Activated CD4-positive, alpha-beta memory T cell treated with anti-CD3 and anti-CD28 coated beads for 36 hours (primary cell): ENCODE results near the gene CSNK1A1. TPM values are rescaled to one million over a fixed set of nuclear protein-coding genes. Genes with fewer than 3 reads are reported as not detected.
"Not testable (repeated sequence)": the region's sequence is repeated elsewhere in the genome, so short reads cannot be mapped to it uniquely, and the experiment has no call there.

Experiments
- CTCF ChIA-PET: fragments of 350-600 bp; sonication (Branson Sonifier 250); formaldehyde crosslinking; loops from one replicate; lab custom pipeline; 2021; ENCODE audit warnings: antibody characterized with exemption, inconsistent platforms; lab: Charles Lee
- POLR2A ChIA-PET: fragments of 350-600 bp; sonication (Branson Sonifier 250); formaldehyde crosslinking; loops from one replicate; lab custom pipeline; 2021; ENCODE audit warnings: antibody characterized with exemption; lab: Charles Lee
- DNase-seq: peaks from one replicate; pipeline ENCODE4 v3.0.0-alpha.2; 2020
- H3K27ac Mint-ChIP-seq: one replicate; pipeline ENCODE4 v1.8.0; 2021; ENCODE audit warnings: mixed read lengths
- H3K27me3 Mint-ChIP-seq: one replicate; pipeline ENCODE4 v1.8.0; 2021; ENCODE audit warnings: mixed read lengths
- H3K36me3 Mint-ChIP-seq: one replicate; pipeline ENCODE4 v1.8.0; 2021; ENCODE audit warnings: mixed read lengths
- H3K4me1 Mint-ChIP-seq: one replicate; pipeline ENCODE4 v1.8.0; 2021; ENCODE audit warnings: low read depth, mixed read lengths
- H3K4me3 Mint-ChIP-seq: one replicate; pipeline ENCODE4 v1.8.0; 2021; ENCODE audit warnings: mild to moderate bottlenecking, mixed read lengths
- H3K9me3 Mint-ChIP-seq: one replicate; pipeline ENCODE4 v1.8.0; 2021; ENCODE audit warnings: mixed read lengths
- intact Hi-C: fragments of 100-400 bp; cut with micrococcal nuclease; formaldehyde crosslinking; loops from one replicate; pipeline ENCODE4 v1.15.1; 2023
- total RNA-seq, 2 experiments: library from RNA; stranded (reverse); gene quantifications; one replicate each; pipeline ENCODE4 v1.2.3, GENCODE V29; 2021

Gene CSNK1A1
- total RNA-seq, 2 experiments from 2014 or later: 165 to 170 TPM

- peak; percentile 66 for DNase-seq
- H3K9me3 Mint-ChIP-seq: no peaks in the 10 kb centered on the region
- intact Hi-C loops: loop anchor here (2.0 to 10.0 kb wide), 5 partner anchors 31 to 1165 kb away; partner anchors contain the start of genes CD74, FBXO38, HMGXB3 and TIGD6
- peak overlapping the region; percentile 99 for H3K27ac Mint-ChIP-seq
- peaks cover 49% of the 10 kb centered on the region for H3K36me3 Mint-ChIP-seq
- CTCF ChIA-PET: interaction anchor here (0.8 to 5.4 kb wide), 11 partner anchors 10 to 900 kb away, joined by 3 to 35 read pairs (median 6); partner anchors contain the start of genes GRPEL2, PCYOX1L and RPS14
- no peaks in the 10 kb centered on the region for H3K27me3 Mint-ChIP-seq
- H3K4me3 Mint-ChIP-seq: peak overlapping the region; percentile 97
- H3K4me1 Mint-ChIP-seq: peaks cover 50% of the 10 kb centered on the region
- POLR2A ChIA-PET: interaction anchor here (0.6 to 4.1 kb wide), 9 partner anchors 13 to 204 kb away, joined by 3 to 23 read pairs (median 5); partner anchors contain the start of genes ARHGEF37, GRPEL2 and PCYOX1L
These were observed 1.6 kb downstream of the CSNK1A1 start for GRCh38 chr5:149549461-149550267.

GRCh38 chr5:149546974-149547373, 4.3 kb downstream of the CSNK1A1 start:
- intact Hi-C loops: no loop called here
- DNase-seq: no peak
- Mint-ChIP-seq H3K27me3 (no peaks in the 10 kb centered on the region), H3K36me3 (peaks cover 59% of the 10 kb centered on the region), H3K4me3 (peak overlapping the region; percentile 43), H3K27ac (peak overlapping the region; percentile 47), H3K4me1 (peaks cover 67% of the 10 kb centered on the region), H3K9me3 (no peaks in the 10 kb centered on the region)
- ChIA-PET CTCF (interaction anchor here (0.6 to 1.1 kb wide), 4 partner anchors 18 to 111 kb away, joined by 4 read pairs; no protein-coding TSS in a partner anchor), POLR2A (no interaction called here)

- POLR2A ChIA-PET: interaction anchor here (0.7 kb wide), 1 partner anchor 25 kb away, joined by 3 read pairs; no protein-coding TSS in a partner anchor
- H3K27me3 Mint-ChIP-seq: no peaks in the 10 kb centered on the region
- CTCF ChIA-PET: no interaction called here
- peaks cover 57% of the 10 kb centered on the region for H3K36me3 Mint-ChIP-seq
- intact Hi-C loops: no loop called here
- H3K27ac Mint-ChIP-seq: no peak overlapping the region
- no peak for DNase-seq
- H3K9me3 Mint-ChIP-seq: no peaks in the 10 kb centered on the region
- peaks cover 73% of the 10 kb centered on the region for H3K4me1 Mint-ChIP-seq
- H3K4me3 Mint-ChIP-seq: no peak overlapping the region
These were observed 5.9 kb downstream of the CSNK1A1 start for GRCh38 chr5:149545327-149545726.

- Mint-ChIP-seq H3K9me3 (no peaks in the 10 kb centered on the region), H3K4me1 (peaks cover 80% of the 10 kb centered on the region), H3K27ac (no peak overlapping the region), H3K36me3 (peaks cover 51% of the 10 kb centered on the region), H3K4me3 (no peak overlapping the region), H3K27me3 (no peaks in the 10 kb centered on the region)
- CTCF ChIA-PET: interaction anchor here (1.6 kb wide), 1 partner anchor 8 kb away, joined by 4 read pairs; the partner anchor contains the start of gene CSNK1A1
- POLR2A ChIA-PET: interaction anchor here (1.4 kb wide), 1 partner anchor 16 kb away, joined by 3 read pairs; no protein-coding TSS in a partner anchor
- DNase-seq: no peak
- intact Hi-C loops: loop anchor here (5.0 kb wide), 1 partner anchor 52 kb away; no protein-coding TSS in a partner anchor
These were observed 7.2 kb downstream of the CSNK1A1 start for GRCh38 chr5:149544028-149544420.

DNA sequence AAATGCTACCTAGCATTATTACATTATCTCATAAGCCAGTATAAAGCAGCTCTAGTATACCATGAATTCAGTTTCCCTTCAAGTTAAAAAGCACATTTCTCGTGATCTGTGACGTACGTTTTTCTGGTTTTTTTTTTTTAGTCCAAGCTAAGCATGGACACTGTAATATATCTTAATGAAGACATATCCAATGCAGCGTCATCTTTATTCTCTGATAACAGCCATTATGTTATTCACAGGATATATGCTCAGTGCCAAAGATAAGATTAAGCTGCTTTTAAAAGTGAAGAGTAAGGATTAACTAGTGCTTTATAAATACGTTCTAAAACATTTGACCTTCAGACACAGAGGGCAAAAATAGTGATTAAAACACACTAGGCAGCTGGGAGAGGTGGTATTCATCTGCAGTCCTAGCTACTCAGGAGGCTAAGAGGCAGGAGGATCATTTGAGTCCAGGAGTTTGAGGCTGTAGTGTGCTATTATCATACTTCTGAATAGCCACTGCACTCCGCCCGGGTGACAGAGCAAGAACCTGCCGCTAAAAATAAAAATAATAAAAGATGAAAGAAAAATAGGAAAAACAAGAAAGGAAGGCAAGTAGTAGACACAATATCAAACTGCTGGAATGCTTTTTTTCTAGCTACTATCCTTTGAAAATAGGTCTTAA, 7.7 kb downstream of the CSNK1A1 start:
- Mint-ChIP-seq H3K27ac (no peak overlapping the region), H3K9me3 (no peaks in the 10 kb centered on the region), H3K4me3 (no peak overlapping the region), H3K4me1 (peaks cover 77% of the 10 kb centered on the region), H3K36me3 (peaks cover 47% of the 10 kb centered on the region), H3K27me3 (no peaks in the 10 kb centered on the region)
- DNase-seq: no peak
- intact Hi-C loops: loop anchor here (5.0 kb wide), 1 partner anchor 51 kb away; no protein-coding TSS in a partner anchor
- POLR2A ChIA-PET: interaction anchor here (1.4 kb wide), 1 partner anchor 16 kb away, joined by 3 read pairs; no protein-coding TSS in a partner anchor
- CTCF ChIA-PET: interaction anchor here (1.6 kb wide), 1 partner anchor 8 kb away, joined by 4 read pairs; the partner anchor contains the start of gene CSNK1A1

GRCh38 chr5:149541893-149542292, 9.3 kb downstream of the CSNK1A1 start:
- ChIA-PET CTCF (interaction anchor here (1.3 kb wide), 1 partner anchor 14 kb away, joined by 3 read pairs; no protein-coding TSS in a partner anchor), POLR2A (interaction anchor here (0.6 kb wide), 1 partner anchor 102 kb away, joined by 5 read pairs; no protein-coding TSS in a partner anchor)
- H3K9me3 Mint-ChIP-seq: no peaks in the 10 kb centered on the region
- no peak overlapping the region for H3K27ac Mint-ChIP-seq
- H3K4me1 Mint-ChIP-seq: peaks cover 71% of the 10 kb centered on the region
- no peak for DNase-seq
- H3K27me3 Mint-ChIP-seq: no peaks in the 10 kb centered on the region
- intact Hi-C loops: loop anchor here (5.0 kb wide), 1 partner anchor 50 kb away; no protein-coding TSS in a partner anchor
- H3K4me3 Mint-ChIP-seq: no peak overlapping the region
- H3K36me3 Mint-ChIP-seq: peaks cover 47% of the 10 kb centered on the region

DNA sequence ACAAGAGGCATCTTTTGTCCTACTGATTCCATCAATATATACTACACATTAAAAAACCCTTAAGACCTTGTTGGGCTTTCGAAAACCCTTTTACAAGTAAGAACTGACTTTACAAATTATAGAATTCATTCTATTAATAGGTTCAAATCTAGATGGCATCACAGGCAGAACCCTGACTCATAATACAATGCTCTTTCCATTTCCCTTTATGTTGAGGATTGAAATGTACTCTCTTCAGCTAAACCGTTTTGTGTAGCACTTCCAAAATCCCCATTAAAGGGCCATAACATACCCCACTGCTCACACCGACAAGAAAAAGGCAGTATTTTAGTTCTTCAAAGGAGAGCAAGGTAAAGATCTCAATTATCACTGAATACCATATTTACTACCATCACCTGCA, 11.2 kb downstream of the CSNK1A1 start:
- intact Hi-C loops: loop anchor here (5.0 kb wide), 1 partner anchor 48 kb away; no protein-coding TSS in a partner anchor
- no peak for DNase-seq
- ChIA-PET CTCF (no interaction called here), POLR2A (interaction anchor here (0.8 kb wide), 1 partner anchor 92 kb away, joined by 3 read pairs; no protein-coding TSS in a partner anchor)
- H3K4me3 Mint-ChIP-seq: peak overlapping the region; percentile 14
- peak overlapping the region; percentile 57 for H3K27ac Mint-ChIP-seq
- H3K4me1 Mint-ChIP-seq: peaks cover 71% of the 10 kb centered on the region
- H3K27me3 Mint-ChIP-seq: no peaks in the 10 kb centered on the region
- no peaks in the 10 kb centered on the region for H3K9me3 Mint-ChIP-seq
- peaks cover 41% of the 10 kb centered on the region for H3K36me3 Mint-ChIP-seq

DNA sequence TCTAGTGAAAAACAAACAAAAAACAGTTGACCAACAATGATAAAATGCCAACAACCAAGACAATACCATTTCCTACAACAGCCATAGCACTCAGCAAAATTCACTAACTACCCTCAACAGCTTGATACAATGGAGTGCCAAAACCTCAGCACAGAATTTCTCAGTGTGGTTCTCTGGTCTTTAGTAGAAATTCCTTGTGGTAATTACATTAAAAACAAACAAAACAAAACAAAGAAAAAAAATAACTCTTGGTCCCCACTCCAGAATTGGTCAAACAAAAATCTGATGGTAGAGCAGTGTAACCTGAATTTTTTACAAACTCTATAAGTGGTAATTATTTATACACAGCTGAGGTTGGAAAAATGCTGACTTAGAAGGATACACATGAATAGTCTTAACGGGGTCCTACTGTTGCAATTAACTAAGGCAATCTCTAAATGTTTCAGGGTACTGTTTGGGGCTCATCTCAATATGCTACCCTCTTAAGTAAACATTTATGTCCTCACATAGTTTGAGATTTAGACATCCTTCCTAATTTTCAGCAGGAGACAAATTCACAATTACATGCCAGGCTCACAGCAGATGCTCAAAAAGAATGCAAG, 13.8 kb downstream of the CSNK1A1 start:
- DNase-seq: no peak
- Mint-ChIP-seq H3K9me3 (no peaks in the 10 kb centered on the region), H3K27ac (no peak overlapping the region), H3K4me3 (no peak overlapping the region), H3K27me3 (no peaks in the 10 kb centered on the region), H3K36me3 (peaks cover 47% of the 10 kb centered on the region), H3K4me1 (peaks cover 67% of the 10 kb centered on the region)
- ChIA-PET POLR2A (no interaction called here), CTCF (interaction anchor here (1.1 kb wide), 1 partner anchor 166 kb away, joined by 3 read pairs; no protein-coding TSS in a partner anchor)
- intact Hi-C loops: no loop called here

DNA sequence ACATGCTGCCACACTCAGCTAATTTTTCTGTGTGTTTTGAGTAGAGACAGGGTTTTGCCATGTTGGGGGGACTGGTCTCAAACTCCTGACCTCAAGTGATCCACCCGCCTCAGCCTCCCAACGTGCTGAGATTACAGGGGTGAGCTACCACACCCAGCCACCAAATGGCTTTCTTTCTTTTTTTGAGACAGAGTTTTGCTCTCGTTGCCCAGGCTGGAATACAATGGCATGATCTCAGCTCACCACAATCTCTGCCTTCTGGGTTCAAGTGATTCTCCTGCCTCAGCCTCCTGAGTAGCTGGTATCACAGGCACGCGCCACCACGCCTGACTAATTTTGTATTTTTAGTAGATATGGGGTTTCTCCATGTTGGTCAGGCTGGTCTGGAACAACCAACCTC, 15.5 kb downstream of the CSNK1A1 start:
- intact Hi-C loops, H3K27me3 Mint-ChIP-seq, H3K4me3 Mint-ChIP-seq, H3K27ac Mint-ChIP-seq, H3K9me3 Mint-ChIP-seq: not testable (repeated sequence)
- peaks cover 69% of the 10 kb centered on the region for H3K4me1 Mint-ChIP-seq
- ChIA-PET POLR2A (interaction anchor here (1.0 kb wide), 1 partner anchor 14 kb away, joined by 3 read pairs; no protein-coding TSS in a partner anchor), CTCF (interaction anchor here (0.9 kb wide), 1 partner anchor 15 kb away, joined by 3 read pairs; the partner anchor contains the start of gene CSNK1A1)
- DNase-seq: peak; percentile 24
- peaks cover 41% of the 10 kb centered on the region for H3K36me3 Mint-ChIP-seq

- POLR2A ChIA-PET: no interaction called here
These were observed 18.8 kb downstream of the CSNK1A1 start for GRCh38 chr5:149532413-149532812.

GRCh38 chr5:149529463-149529862, 21.8 kb downstream of the CSNK1A1 start:
- intact Hi-C loops: no loop called here
- no peak overlapping the region for H3K4me3 Mint-ChIP-seq
- no peaks in the 10 kb centered on the region for H3K9me3 Mint-ChIP-seq
- ChIA-PET CTCF (no interaction called here), POLR2A (no interaction called here)
- no peaks in the 10 kb centered on the region for H3K27me3 Mint-ChIP-seq
- H3K27ac Mint-ChIP-seq: no peak overlapping the region
- DNase-seq: no peak
- H3K4me1 Mint-ChIP-seq: peaks cover 78% of the 10 kb centered on the region
- H3K36me3 Mint-ChIP-seq: peaks cover 17% of the 10 kb centered on the region

More at GRCh38 chr5:149532413-149532812, 18.8 kb downstream of the CSNK1A1 start:
- no peaks in the 10 kb centered on the region for H3K9me3 Mint-ChIP-seq
- no peak overlapping the region for H3K4me3 Mint-ChIP-seq
- intact Hi-C loops: no loop called here
- no peak overlapping the region for H3K27ac Mint-ChIP-seq
- H3K4me1 Mint-ChIP-seq: peaks cover 81% of the 10 kb centered on the region
- H3K27me3 Mint-ChIP-seq: no peaks in the 10 kb centered on the region
- CTCF ChIA-PET: no interaction called here
- H3K36me3 Mint-ChIP-seq: peaks cover 30% of the 10 kb centered on the region
- DNase-seq: no peak
